DOHH2 (cell line): ENCODE results near the gene NXPH3.

Experiments used
- EZH2phosphoT487 ChIP-seq: fragments of 200-600 bp; sonication (generic); IDR thresholded peaks from 2 replicates; pipeline ENCODE4 v1.6.1; 2017; ENCODE audit warnings: borderline replicate concordance, mild to moderate bottlenecking, antibody characterized with exemption, low read length, moderate library complexity, mixed read lengths
- TF ChIP-seq, protein P1 (sequence below): fragments of 200-600 bp; sonication (generic); IDR thresholded peaks from one replicate; pipeline ENCODE4 v1.5.1; 2014; ENCODE audit warnings: antibody characterized with exemption, mild to moderate bottlenecking, low read depth, low read length; ENCODE audit not compliant: poor library complexity, severe bottlenecking

DNA sequence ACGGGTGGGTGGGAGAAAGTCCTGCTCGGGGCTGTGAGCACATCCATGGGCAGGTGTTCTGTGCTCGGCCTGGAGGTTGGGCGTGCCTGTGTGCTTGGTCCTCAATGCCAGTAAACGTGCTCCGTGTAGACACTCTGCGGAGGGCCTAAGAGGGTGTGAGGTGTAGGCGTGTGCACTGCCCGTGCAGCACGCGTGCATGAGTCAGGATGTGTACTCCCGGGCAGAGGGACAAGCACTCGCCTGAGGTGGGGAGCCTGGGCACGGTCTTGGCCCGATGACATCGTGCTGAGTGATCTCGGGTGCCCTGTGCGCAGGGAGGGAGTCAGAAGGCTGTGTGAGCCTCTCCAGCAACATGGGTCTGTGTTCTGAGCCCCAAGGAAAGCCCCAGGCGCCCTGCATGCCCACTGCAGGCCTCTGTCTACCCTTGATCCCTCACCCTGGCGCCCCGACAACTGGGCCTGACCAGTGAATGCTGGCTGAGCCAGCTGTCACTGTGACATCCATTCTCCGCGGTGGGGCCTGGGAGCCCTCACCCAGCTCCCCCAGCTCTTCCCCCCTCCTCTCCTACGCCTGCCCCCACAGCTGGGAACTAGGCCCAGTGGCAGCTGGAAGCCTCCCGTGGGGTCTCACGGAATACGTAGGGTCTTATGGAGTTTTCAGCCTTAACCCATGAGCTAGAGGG is 23.5 kb upstream of the NXPH3 start:
- TF ChIP-seq, protein P1, sequence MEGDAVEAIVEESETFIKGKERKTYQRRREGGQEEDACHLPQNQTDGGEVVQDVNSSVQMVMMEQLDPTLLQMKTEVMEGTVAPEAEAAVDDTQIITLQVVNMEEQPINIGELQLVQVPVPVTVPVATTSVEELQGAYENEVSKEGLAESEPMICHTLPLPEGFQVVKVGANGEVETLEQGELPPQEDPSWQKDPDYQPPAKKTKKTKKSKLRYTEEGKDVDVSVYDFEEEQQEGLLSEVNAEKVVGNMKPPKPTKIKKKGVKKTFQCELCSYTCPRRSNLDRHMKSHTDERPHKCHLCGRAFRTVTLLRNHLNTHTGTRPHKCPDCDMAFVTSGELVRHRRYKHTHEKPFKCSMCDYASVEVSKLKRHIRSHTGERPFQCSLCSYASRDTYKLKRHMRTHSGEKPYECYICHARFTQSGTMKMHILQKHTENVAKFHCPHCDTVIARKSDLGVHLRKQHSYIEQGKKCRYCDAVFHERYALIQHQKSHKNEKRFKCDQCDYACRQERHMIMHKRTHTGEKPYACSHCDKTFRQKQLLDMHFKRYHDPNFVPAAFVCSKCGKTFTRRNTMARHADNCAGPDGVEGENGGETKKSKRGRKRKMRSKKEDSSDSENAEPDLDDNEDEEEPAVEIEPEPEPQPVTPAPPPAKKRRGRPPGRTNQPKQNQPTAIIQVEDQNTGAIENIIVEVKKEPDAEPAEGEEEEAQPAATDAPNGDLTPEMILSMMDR: no peak
- TF ChIP-seq EZH2phosphoT487: no peak
